Muscle of leg (tissue), 16 donors: ENCODE measurements around the gene NDUFA1. TPM values are rescaled to one million over a fixed set of nuclear protein-coding genes. Genes with fewer than 3 reads are reported as not detected.
A peak's percentile ranks its signal among the peaks of the same experiment; 100 is the strongest.
"Not testable (repeated sequence)": the region's sequence is repeated elsewhere in the genome, so short reads cannot be mapped to it uniquely, and the experiment has no call there.

Source experiments
- DNase-seq: peaks from one replicate; pipeline ENCODE4 v3.0.0; 2013
- H3K27ac ChIP-seq: one replicate; pipeline ENCODE4 v1.5.1; 2013; ENCODE audit warnings: mild to moderate bottlenecking, low read length, control low read depth
- H3K27me3 ChIP-seq: one replicate; pipeline ENCODE4 v1.6.1; 2013; ENCODE audit warnings: low read length; ENCODE audit not compliant: control insufficient read depth, insufficient read depth
- H3K36me3 ChIP-seq: one replicate; pipeline ENCODE4 v1.6.1; 2013; ENCODE audit warnings: low read length; ENCODE audit not compliant: control insufficient read depth, insufficient read depth
- H3K4me1 ChIP-seq: one replicate; pipeline ENCODE4 v1.6.1; 2013; ENCODE audit warnings: low read length; ENCODE audit not compliant: control insufficient read depth, insufficient read depth
- H3K4me3 ChIP-seq: one replicate; pipeline ENCODE4 v1.5.1; 2013; ENCODE audit warnings: low read length, control low read depth
- H3K9me3 ChIP-seq: replicated peaks from 2 replicates; pipeline ENCODE4 v1.6.1; 2013; ENCODE audit warnings: low read depth, low read length; ENCODE audit not compliant: control insufficient read depth
- WGBS: methylation state at CpG from one replicate; pipeline ENCODE4 v1.1.5; 2013; ENCODE audit warnings: missing lambda C conversion rate; ENCODE audit not compliant: insufficient coverage; 5-methylcytosine and 5-hydroxymethylcytosine counted together
- long read RNA-seq, 11 donors: transcript quantifications; one replicate each; lab custom pipeline, GENCODE V29; 2026
- polyA plus RNA-seq, 8 donors: library from polyadenylated mRNA; unstranded; fragments of 120-200 nt; gene quantifications; one replicate each; pipeline versions ENCODE4 v1.2.1 to v1.2.3, GENCODE V29; 2013; ENCODE audit warnings: inconsistent platforms in 1 of 8, low replicate concordance in 1 of 8; ENCODE audit not compliant: insufficient read length in 8 of 8, insufficient read depth in 1 of 8
- total RNA-seq: library from RNA; stranded (reverse); fragments of 120-200 nt; gene quantifications from one replicate; pipeline ENCODE4 v1.2.4, GENCODE V29; 2013

The NDUFA1 gene
- total RNA-seq (183 TPM), polyA plus RNA-seq (100 to 1,000 TPM in 5 of 8 donors, 10 to 100 TPM in 3; 89.4 to 142 (median 115) TPM)
- long read RNA-seq, donor 1, transcript NDUFA1-201 (3 exons, 766 nt) = major isoform, 91 of 97 reads
- long read RNA-seq, donor 1, partial matches to known transcripts = 6 of 97 reads
- long read RNA-seq, donor 1, other reads (novel, unspliced or antisense) = 0 of 97 reads
- long read RNA-seq, donor 2, transcript NDUFA1-201 (3 exons, 766 nt) = major isoform, 43 of 43 reads
- long read RNA-seq, donor 2, partial matches to known transcripts = 0 of 43 reads
- long read RNA-seq, donor 2, other reads (novel, unspliced or antisense) = 0 of 43 reads
- long read RNA-seq, donor 3, transcript NDUFA1-201 (3 exons, 766 nt) = major isoform, 122 of 127 reads
- long read RNA-seq, donor 3, partial matches to known transcripts = 5 of 127 reads
- long read RNA-seq, donor 3, other reads (novel, unspliced or antisense) = 0 of 127 reads
- long read RNA-seq, donor 4, transcript NDUFA1-201 (3 exons, 766 nt) = major isoform, 133 of 138 reads
- long read RNA-seq, donor 4, partial matches to known transcripts = 5 of 138 reads
- long read RNA-seq, donor 4, other reads (novel, unspliced or antisense) = 0 of 138 reads
- long read RNA-seq, donor 5, transcript NDUFA1-201 (3 exons, 766 nt) = major isoform, 419 of 442 reads
- long read RNA-seq, donor 5, partial matches to known transcripts = 23 of 442 reads
- long read RNA-seq, donor 5, other reads (novel, unspliced or antisense) = 0 of 442 reads
- long read RNA-seq, donor 6, transcript NDUFA1-201 (3 exons, 766 nt) = major isoform, 372 of 399 reads
- long read RNA-seq, donor 6, partial matches to known transcripts = 27 of 399 reads
- long read RNA-seq, donor 6, other reads (novel, unspliced or antisense) = 0 of 399 reads
- long read RNA-seq, donor 7, transcript NDUFA1-201 (3 exons, 766 nt) = major isoform, 327 of 351 reads
- long read RNA-seq, donor 7, partial matches to known transcripts = 24 of 351 reads
- long read RNA-seq, donor 7, other reads (novel, unspliced or antisense) = 0 of 351 reads
- long read RNA-seq, donor 8, transcript NDUFA1-201 (3 exons, 766 nt) = major isoform, 203 of 217 reads
- long read RNA-seq, donor 8, partial matches to known transcripts = 14 of 217 reads
- long read RNA-seq, donor 8, other reads (novel, unspliced or antisense) = 0 of 217 reads
- long read RNA-seq, donor 9, transcript NDUFA1-201 (3 exons, 766 nt) = major isoform, 244 of 258 reads
- long read RNA-seq, donor 9, partial matches to known transcripts = 14 of 258 reads
- long read RNA-seq, donor 9, other reads (novel, unspliced or antisense) = 0 of 258 reads
- long read RNA-seq, donor 10, transcript NDUFA1-201 (3 exons, 766 nt) = major isoform, 389 of 425 reads
- long read RNA-seq, donor 10, partial matches to known transcripts = 30 of 425 reads
- long read RNA-seq, donor 10, other reads (novel, unspliced or antisense) = 6 of 425 reads
- long read RNA-seq, donor 11, transcript NDUFA1-201 (3 exons, 766 nt) = major isoform, 231 of 237 reads
- long read RNA-seq, donor 11, partial matches to known transcripts = 6 of 237 reads
- long read RNA-seq, donor 11, other reads (novel, unspliced or antisense) = 0 of 237 reads

GRCh38 chrX:119871599-119872395, at the start of gene NDUFA1, which contains the start of gene RNF113A:
TSS of gene NDUFA1 (plus strand) at chrX:119871832. CDS start at chrX:119871912, 80 bp downstream.
TSS of gene RNF113A (minus strand) at chrX:119871733. CDS start at chrX:119871613, 120 bp downstream.
- Histone ChIP-seq H3K27me3 (no peaks in the 10 kb centered on the region), H3K4me1 (no peaks in the 10 kb centered on the region), H3K27ac (peak within 1 kb of the TSS; percentile 99), H3K9me3 (peaks cover 2% of the 10 kb centered on the region), H3K36me3 (no peaks in the 10 kb centered on the region), H3K4me3 (peak within 1 kb of the TSS; percentile 75)
- 41% methylated on average over 62 of the region's 62 CpGs for WGBS
- DNase-seq = peak; percentile 92

GRCh38 chrX:119824221-119824620, 47.4 kb upstream of the NDUFA1 start:
- WGBS = no CpG with 5 or more reads among the region's 5 CpGs
- not testable (repeated sequence) for H3K36me3 ChIP-seq, H3K27ac ChIP-seq, H3K27me3 ChIP-seq, H3K4me3 ChIP-seq, H3K4me1 ChIP-seq, H3K9me3 ChIP-seq, DNase-seq

GRCh38 chrX:119826399-119826959, 45.2 kb upstream of the NDUFA1 start:
- H3K27me3 ChIP-seq = no peaks in the 10 kb centered on the region
- no peaks in the 10 kb centered on the region for H3K9me3 ChIP-seq
- H3K4me1 ChIP-seq = no peaks in the 10 kb centered on the region
- WGBS = 83% methylated on average over 4 of the region's 7 CpGs
- H3K36me3 ChIP-seq = no peaks in the 10 kb centered on the region
- DNase-seq = no peak
- no peak overlapping the region for H3K4me3 ChIP-seq
- H3K27ac ChIP-seq = no peak overlapping the region

- DNase-seq = no peak
- Histone ChIP-seq H3K4me1 (no peaks in the 10 kb centered on the region), H3K27me3 (no peaks in the 10 kb centered on the region), H3K9me3 (no peaks in the 10 kb centered on the region), H3K4me3 (no peak overlapping the region), H3K36me3 (no peaks in the 10 kb centered on the region), H3K27ac (no peak overlapping the region)
- WGBS = 94% methylated on average over 2 of the region's 5 CpGs
Measured at GRCh38 chrX:119828446-119828845, 43.2 kb upstream of the NDUFA1 start.

GRCh38 chrX:119833905-119834304, 37.7 kb upstream of the NDUFA1 start:
- no peak overlapping the region for H3K4me3 ChIP-seq
- no CpG with 5 or more reads among the region's 3 CpGs for WGBS
- no peak overlapping the region for H3K27ac ChIP-seq
- peaks cover 19% of the 10 kb centered on the region for H3K36me3 ChIP-seq
- no peaks in the 10 kb centered on the region for H3K4me1 ChIP-seq
- no peak for DNase-seq
- no peaks in the 10 kb centered on the region for H3K27me3 ChIP-seq
- H3K9me3 ChIP-seq = no peaks in the 10 kb centered on the region

- peak within 1 kb of the TSS; percentile 98 for H3K27ac ChIP-seq
- WGBS = 42% methylated on average over 49 of the region's 54 CpGs
- peak; percentile 96 for DNase-seq
Measured at GRCh38 chrX:119852382-119853353, 19.0 kb upstream of the NDUFA1 start, which contains the start of gene UPF3B. TSS of gene UPF3B (minus strand) at chrX:119852963. CDS start at chrX:119852928, 35 bp downstream.

GRCh38 chrX:119853444-119853843, 18.2 kb upstream of the NDUFA1 start:
- H3K9me3 ChIP-seq = no peaks in the 10 kb centered on the region
- H3K4me3 ChIP-seq = peak overlapping the region; percentile 82
- H3K36me3 ChIP-seq = peaks cover 2% of the 10 kb centered on the region
- H3K27me3 ChIP-seq = no peaks in the 10 kb centered on the region
- DNase-seq = peak; percentile 20
- peak overlapping the region; percentile 98 for H3K27ac ChIP-seq
- WGBS = no CpG with 5 or more reads among the region's 10 CpGs
- peaks cover 2% of the 10 kb centered on the region for H3K4me1 ChIP-seq

More at GRCh38 chrX:119852382-119853353, 19.0 kb upstream of the NDUFA1 start, which contains the start of gene UPF3B:
- no peaks in the 10 kb centered on the region for H3K9me3 ChIP-seq
- peaks cover 2% of the 10 kb centered on the region for H3K4me1 ChIP-seq
- no peaks in the 10 kb centered on the region for H3K27me3 ChIP-seq
- H3K4me3 ChIP-seq = peak within 1 kb of the TSS; percentile 82
- H3K36me3 ChIP-seq = peaks cover 2% of the 10 kb centered on the region
